NB4 (cell line): ENCODE results near the gene VAMP2.

Source experiments
- POLR2A ChIP-seq: IDR thresholded peaks from 2 replicates; pipeline ENCODE4 v1.6.1; 2011; ENCODE audit warnings: mild to moderate bottlenecking; ENCODE audit not compliant: insufficient read length; ENCODE audit errors: extremely low read depth
- TF ChIP-seq, protein P1 (sequence below): IDR thresholded peaks from one replicate; pipeline ENCODE4 v1.5.1; 2012; ENCODE audit warnings: low read depth, low read length

DNA sequence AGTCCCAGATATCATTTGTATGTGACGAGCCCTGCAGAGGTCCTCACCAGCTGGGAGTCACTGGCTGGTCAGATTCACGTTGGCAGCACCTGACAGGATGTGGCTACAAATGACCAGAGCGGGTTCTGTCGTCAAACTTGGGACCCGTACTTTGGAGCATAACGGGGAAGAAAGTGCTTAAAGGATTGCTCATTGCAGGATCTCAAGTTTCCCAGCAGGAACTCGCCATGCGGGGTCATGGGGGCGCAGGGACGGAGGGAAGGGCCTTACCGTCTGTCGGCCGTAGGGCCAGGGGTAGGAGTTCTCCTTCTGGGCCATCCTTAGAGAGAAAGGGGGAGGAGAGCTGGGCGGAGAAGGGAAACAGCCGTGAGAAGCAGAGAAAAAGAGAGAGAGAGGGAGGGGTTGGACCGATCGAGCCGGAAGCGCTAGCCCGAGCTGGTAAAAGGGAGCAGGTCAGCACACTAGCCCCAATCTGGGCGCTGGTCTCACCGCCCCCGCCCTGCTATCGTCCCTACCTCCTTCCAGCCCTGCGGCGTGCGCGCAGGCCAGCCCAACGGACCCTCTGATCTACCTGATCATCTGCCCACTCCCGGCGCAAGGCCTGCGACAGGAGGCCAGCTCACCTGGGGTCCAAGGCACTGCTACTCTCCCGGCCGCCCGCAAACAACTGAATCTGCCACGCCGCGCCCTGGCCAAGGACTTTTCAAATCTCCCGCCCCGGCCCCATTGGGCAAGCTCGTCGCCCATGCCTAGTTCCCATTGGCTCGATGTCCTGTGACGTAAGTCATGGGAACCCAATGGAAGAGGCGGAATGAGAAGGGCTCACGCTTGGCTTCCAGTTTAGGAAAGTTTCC lies 47.4 kb upstream of the VAMP2 start, which contains the start of gene AURKB:
- TF ChIP-seq, protein P1, sequence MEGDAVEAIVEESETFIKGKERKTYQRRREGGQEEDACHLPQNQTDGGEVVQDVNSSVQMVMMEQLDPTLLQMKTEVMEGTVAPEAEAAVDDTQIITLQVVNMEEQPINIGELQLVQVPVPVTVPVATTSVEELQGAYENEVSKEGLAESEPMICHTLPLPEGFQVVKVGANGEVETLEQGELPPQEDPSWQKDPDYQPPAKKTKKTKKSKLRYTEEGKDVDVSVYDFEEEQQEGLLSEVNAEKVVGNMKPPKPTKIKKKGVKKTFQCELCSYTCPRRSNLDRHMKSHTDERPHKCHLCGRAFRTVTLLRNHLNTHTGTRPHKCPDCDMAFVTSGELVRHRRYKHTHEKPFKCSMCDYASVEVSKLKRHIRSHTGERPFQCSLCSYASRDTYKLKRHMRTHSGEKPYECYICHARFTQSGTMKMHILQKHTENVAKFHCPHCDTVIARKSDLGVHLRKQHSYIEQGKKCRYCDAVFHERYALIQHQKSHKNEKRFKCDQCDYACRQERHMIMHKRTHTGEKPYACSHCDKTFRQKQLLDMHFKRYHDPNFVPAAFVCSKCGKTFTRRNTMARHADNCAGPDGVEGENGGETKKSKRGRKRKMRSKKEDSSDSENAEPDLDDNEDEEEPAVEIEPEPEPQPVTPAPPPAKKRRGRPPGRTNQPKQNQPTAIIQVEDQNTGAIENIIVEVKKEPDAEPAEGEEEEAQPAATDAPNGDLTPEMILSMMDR: no peak
- peak; percentile 54 for TF ChIP-seq POLR2A
